H9 (cell line): Measurements from ENCODE around the gene BTN1A1. TPM values are rescaled to one million over a fixed set of nuclear protein-coding genes. Genes with fewer than 3 reads are reported as not detected.

ENCODE experiments used
- DNase-seq: peaks from one replicate; pipeline ENCODE4 v3.0.0-alpha.2; 2017
- H2AFZ ChIP-seq: one replicate; pipeline ENCODE4 v1.6.1; 2013; ENCODE audit warnings: mild to moderate bottlenecking, low read length, control low read depth, moderate library complexity
- H2AK5ac ChIP-seq: 2 replicates; pipeline ENCODE4 v1.6.1; 2013; ENCODE audit warnings: low read length, control low read depth, mixed read lengths; ENCODE audit not compliant: insufficient read length
- H2BK120ac ChIP-seq: one replicate; pipeline ENCODE4 v1.6.1; 2013; ENCODE audit warnings: low read depth, mild to moderate bottlenecking, low read length, control low read depth, inconsistent platforms; ENCODE audit not compliant: poor library complexity, severe bottlenecking
- H2BK12ac ChIP-seq: 2 replicates; pipeline ENCODE4 v1.6.1; 2013; ENCODE audit warnings: low read length, control low read depth, mixed read lengths, low read depth; ENCODE audit not compliant: insufficient read length
- H2BK15ac ChIP-seq: 2 replicates; pipeline ENCODE4 v1.6.1; 2013; ENCODE audit warnings: low read depth, low read length, control low read depth
- H2BK20ac ChIP-seq: one replicate; pipeline ENCODE4 v1.6.1; 2013; ENCODE audit warnings: low read depth, mild to moderate bottlenecking, low read length, control low read depth, inconsistent platforms; ENCODE audit not compliant: poor library complexity, severe bottlenecking
- H2BK5ac ChIP-seq: 2 replicates; pipeline ENCODE4 v1.6.1; 2013; ENCODE audit warnings: low read length, control low read depth, mixed read lengths; ENCODE audit not compliant: insufficient read length
- H3K14ac ChIP-seq: 2 replicates; pipeline ENCODE4 v1.6.1; 2013; ENCODE audit warnings: low read length, control low read depth; ENCODE audit not compliant: insufficient read depth
- H3K18ac ChIP-seq: 2 replicates; pipeline ENCODE4 v1.6.1; 2013; ENCODE audit warnings: low read depth, mild to moderate bottlenecking, mixed read lengths, low read length, control low read depth; ENCODE audit not compliant: insufficient read length
- H3K23ac ChIP-seq: 2 replicates; pipeline ENCODE4 v1.6.1; 2013; ENCODE audit warnings: low read length, control low read depth, mixed read lengths, low read depth; ENCODE audit not compliant: insufficient read length
- H3K23me2 ChIP-seq: 2 replicates; pipeline ENCODE4 v1.6.1; 2013; ENCODE audit warnings: low read depth, mild to moderate bottlenecking, mixed read lengths, low read length, control low read depth; ENCODE audit not compliant: insufficient read length, poor library complexity, severe bottlenecking
- H3K27ac ChIP-seq: 2 replicates; pipeline ENCODE4 v1.5.1; 2013; ENCODE audit warnings: low read length, control low read depth, mixed read lengths, low read depth; ENCODE audit not compliant: insufficient read length
- H3K27me3 ChIP-seq: 2 replicates; pipeline ENCODE4 v1.6.1; 2013; ENCODE audit warnings: low read length, control low read depth, inconsistent platforms; ENCODE audit not compliant: insufficient read depth
- H3K4ac ChIP-seq: 2 replicates; pipeline ENCODE4 v1.6.1; 2013; ENCODE audit warnings: low read depth, mild to moderate bottlenecking, control low read depth, inconsistent platforms, low read length, moderate library complexity
- H3K4me1 ChIP-seq: 2 replicates; pipeline ENCODE4 v1.6.1; 2013; ENCODE audit warnings: low read length, control low read depth, inconsistent platforms; ENCODE audit not compliant: insufficient read depth
- H3K4me2 ChIP-seq: 2 replicates; pipeline ENCODE4 v1.6.1; 2013; ENCODE audit warnings: low read length, control low read depth, mixed read lengths; ENCODE audit not compliant: insufficient read length, insufficient read depth
- H3K56ac ChIP-seq: 2 replicates; pipeline ENCODE4 v1.6.1; 2013; ENCODE audit warnings: low read depth, mild to moderate bottlenecking, mixed read lengths, low read length, control low read depth; ENCODE audit not compliant: insufficient read length
- H3K79me1 ChIP-seq: 2 replicates; pipeline ENCODE4 v1.6.1; 2013; ENCODE audit warnings: low read depth, mild to moderate bottlenecking, moderate library complexity, low read length, control low read depth, inconsistent platforms; ENCODE audit not compliant: insufficient read depth, poor library complexity, severe bottlenecking
- H3K79me2 ChIP-seq: 2 replicates; pipeline ENCODE4 v1.6.1; 2013; ENCODE audit warnings: low read length, control low read depth, inconsistent platforms; ENCODE audit not compliant: insufficient read depth
- H3K9ac ChIP-seq: 2 replicates; pipeline ENCODE4 v1.6.1; 2013; ENCODE audit warnings: low read length, control low read depth, mixed read lengths; ENCODE audit not compliant: insufficient read length; ENCODE audit errors: extremely low read depth
- H3K9me3 ChIP-seq: one replicate; pipeline ENCODE4 v1.6.1; 2013; ENCODE audit warnings: low read depth, low read length, inconsistent platforms; ENCODE audit not compliant: control insufficient read depth
- H3T11ph ChIP-seq: one replicate; pipeline ENCODE4 v1.6.1; 2013; ENCODE audit warnings: mild to moderate bottlenecking, low read length, control low read depth, inconsistent platforms
- H4K20me1 ChIP-seq: one replicate; pipeline ENCODE4 v1.6.1; 2013; ENCODE audit not compliant: control insufficient read depth, insufficient read length, insufficient read depth
- H4K5ac ChIP-seq: 2 replicates; pipeline ENCODE4 v1.6.1; 2013; ENCODE audit warnings: low read depth, mild to moderate bottlenecking, mixed read lengths, low read length, control low read depth; ENCODE audit not compliant: insufficient read length
- H4K8ac ChIP-seq: replicated peaks from 2 replicates; pipeline ENCODE4 v1.6.1; 2013; ENCODE audit warnings: low read length, control low read depth, mixed read lengths, low read depth; ENCODE audit not compliant: insufficient read length
- H4K91ac ChIP-seq: 2 replicates; pipeline ENCODE4 v1.6.1; 2013; ENCODE audit warnings: low read depth, mild to moderate bottlenecking, moderate library complexity, mixed read lengths, low read length, control low read depth; ENCODE audit not compliant: insufficient read length
- H3K27ac Mint-ChIP-seq, 3 experiments: 2 replicates in 2 of 3; 3 replicates in 1 of 3; pipeline ENCODE4 v1.8.0; 2020 to 2021; ENCODE audit warnings: mixed read lengths in 3 of 3, mild to moderate bottlenecking in 1 of 3, moderate library complexity in 1 of 3
- H3K27me3 Mint-ChIP-seq: 2 replicates; pipeline ENCODE4 v1.8.0; 2021; ENCODE audit warnings: low read depth, mild to moderate bottlenecking, moderate library complexity, mixed read lengths
- H3K36me3 Mint-ChIP-seq, 3 experiments: 2 replicates in 2 of 3; 3 replicates in 1 of 3; pipeline ENCODE4 v1.8.0; 2020 to 2021; ENCODE audit warnings: low read depth in 3 of 3, mixed read lengths in 3 of 3; ENCODE audit not compliant: insufficient read depth in 1 of 3
- H3K4me1 Mint-ChIP-seq, 2 experiments: 2 replicates each; pipeline ENCODE4 v1.8.0; 2020; ENCODE audit warnings: mixed read lengths in 2 of 2
- H3K4me3 Mint-ChIP-seq, 2 experiments: 2 replicates in 1 of 2; 3 replicates in 1 of 2; pipeline ENCODE4 v1.8.0; 2020 to 2021; ENCODE audit warnings: mild to moderate bottlenecking in 2 of 2, mixed read lengths in 2 of 2, moderate library complexity in 1 of 2
- H3K9me3 Mint-ChIP-seq, 2 experiments: 2 replicates in 1 of 2; 3 replicates in 1 of 2; pipeline ENCODE4 v1.8.0; 2020; ENCODE audit warnings: mild to moderate bottlenecking in 2 of 2, mixed read lengths in 2 of 2, moderate library complexity in 1 of 2
- CTCF ChIP-seq: fragments of 200-600 bp; sonication (generic); conservative IDR thresholded peaks from 3 replicates; pipeline ENCODE4 v1.8.0; 2021; ENCODE audit warnings: antibody characterized with exemption, mild to moderate bottlenecking
- WGBS: extraction: QIAGEN DNeasy Blood & Tissue Kit; methylation state at CpG from one replicate; pipeline ENCODE4 v1.1.7; 2013; ENCODE audit warnings: missing lambda C conversion rate, low lambda C conversion rate, mixed read lengths; ENCODE audit not compliant: insufficient read length; ENCODE audit errors: extremely low coverage; 5-methylcytosine and 5-hydroxymethylcytosine counted together
- total RNA-seq: library from RNA; stranded (reverse); gene quantifications from 2 replicates; pipeline ENCODE4 v1.2.1, GENCODE V29; 2021

BTN1A1 gene
- total RNA-seq, 1 experiment from 2014 or later: 0.15 TPM

GRCh38 chr6:26501482-26501986 is 1.4 kb downstream of the BTN1A1 start:
- peaks cover 20% of the 10 kb centered on the region for H3K27me3 ChIP-seq

More at GRCh38 chr6:26501482-26501986, 1.4 kb downstream of the BTN1A1 start:
- H2AK5ac ChIP-seq: no peak overlapping the region
- no peak overlapping the region for H2BK20ac ChIP-seq
- no peak overlapping the region for H3K18ac ChIP-seq
- Mint-ChIP-seq H3K36me3 (no peaks in the 10 kb centered on the region), H3K27me3 (peaks cover 59% of the 10 kb centered on the region), H3K9me3 (no peaks in the 10 kb centered on the region; a peak in 2 of 5 replicates), H3K4me3 (peak overlapping the region; percentile 64 to 80), H3K4me1 (peaks cover 16 to 17% of the 10 kb centered on the region in 2 experiments), H3K27ac (no peak overlapping the region)
- H4K5ac ChIP-seq: no peak overlapping the region
- peaks cover 8% of the 10 kb centered on the region for H3K23me2 ChIP-seq
- no peak overlapping the region for H3K23ac ChIP-seq
- H2AFZ ChIP-seq: no peak overlapping the region
- no peak overlapping the region for H2BK120ac ChIP-seq
- no peak overlapping the region for H3T11ph ChIP-seq
- H3K9ac ChIP-seq: peak overlapping the region; percentile 20
- H3K14ac ChIP-seq: no peak overlapping the region
- H3K4me2 ChIP-seq: peak overlapping the region; percentile 59
- no peak overlapping the region for H3K56ac ChIP-seq
- H3K79me1 ChIP-seq: no peaks in the 10 kb centered on the region
- no peaks in the 10 kb centered on the region for H3K9me3 ChIP-seq
- no peaks in the 10 kb centered on the region for H3K4me1 ChIP-seq
- H3K27ac ChIP-seq: no peak overlapping the region
- H4K91ac ChIP-seq: no peak overlapping the region
- no peaks in the 10 kb centered on the region for H3K79me2 ChIP-seq
- H4K20me1 ChIP-seq: no peaks in the 10 kb centered on the region
- H2BK15ac ChIP-seq: no peak overlapping the region
- H3K4ac ChIP-seq: no peak overlapping the region
- DNase-seq: peak; percentile 54
- H2BK5ac ChIP-seq: no peak overlapping the region
- WGBS: no CpG with 5 or more reads among the region's 49 CpGs
- H2BK12ac ChIP-seq: no peak overlapping the region
- no peak for TF ChIP-seq CTCF
- H4K8ac ChIP-seq: no peak overlapping the region
